Measurements from ENCODE around the gene P4HB.
"Not testable (repeated sequence)": the region's sequence is repeated elsewhere in the genome, so short reads cannot be mapped to it uniquely, and the experiment has no call there.

The P4HB gene

GRCh38 chr17:81845881-81846742 is 14.2 kb downstream of the P4HB start:
- ATAC-seq (no peak), DNase-seq (no peak)

DNA sequence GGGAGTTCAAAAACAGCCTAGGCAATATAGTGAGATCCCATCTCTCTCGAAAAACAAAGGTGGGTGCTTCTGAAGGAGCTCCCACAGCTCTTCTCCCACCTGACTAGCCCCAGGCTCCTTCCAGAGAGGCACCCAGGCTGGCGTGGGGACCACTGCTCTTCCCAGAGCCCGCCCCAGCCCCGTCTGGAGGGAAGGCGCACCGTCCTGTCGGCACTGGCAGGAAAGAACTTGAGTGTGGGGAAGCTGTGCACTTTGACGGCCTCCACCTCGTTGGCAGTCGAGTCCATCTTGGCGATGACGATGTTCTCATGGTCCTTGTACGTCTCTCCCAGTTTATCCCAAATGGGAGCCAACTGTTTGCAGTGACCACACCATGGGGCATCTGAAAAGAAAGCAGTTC is 15.0 kb downstream of the P4HB start:
- no peak for ATAC-seq
- no peak for DNase-seq

- ATAC-seq (no peak), DNase-seq (no peak)
Measured at GRCh38 chr17:81844887-81845286, 15.4 kb downstream of the P4HB start.

GRCh38 chr17:81844327-81844851 is 15.9 kb downstream of the P4HB start:
- ATAC-seq (no peak), DNase-seq (no peak)

- ATAC-seq = no peak
- no peak for DNase-seq
Measured at GRCh38 chr17:81843713-81844326, 16.5 kb downstream of the P4HB start.

GRCh38 chr17:81842725-81843504 is 17.4 kb downstream of the P4HB start:
- ATAC-seq = no peak
- DNase-seq = no peak

- no peak for ATAC-seq
Measured at GRCh38 chr17:81842378-81842724, 18.0 kb downstream of the P4HB start.

GRCh38 chr17:81841866-81842265 is 18.5 kb downstream of the P4HB start:
- DNase-seq = no peak
- ATAC-seq = no peak

More at GRCh38 chr17:81842378-81842724, 18.0 kb downstream of the P4HB start:
- DNase-seq = no peak

GRCh38 chr17:81840826-81841778 is 19.2 kb downstream of the P4HB start:
- DNase-seq (no peak), ATAC-seq (no peak)

DNA sequence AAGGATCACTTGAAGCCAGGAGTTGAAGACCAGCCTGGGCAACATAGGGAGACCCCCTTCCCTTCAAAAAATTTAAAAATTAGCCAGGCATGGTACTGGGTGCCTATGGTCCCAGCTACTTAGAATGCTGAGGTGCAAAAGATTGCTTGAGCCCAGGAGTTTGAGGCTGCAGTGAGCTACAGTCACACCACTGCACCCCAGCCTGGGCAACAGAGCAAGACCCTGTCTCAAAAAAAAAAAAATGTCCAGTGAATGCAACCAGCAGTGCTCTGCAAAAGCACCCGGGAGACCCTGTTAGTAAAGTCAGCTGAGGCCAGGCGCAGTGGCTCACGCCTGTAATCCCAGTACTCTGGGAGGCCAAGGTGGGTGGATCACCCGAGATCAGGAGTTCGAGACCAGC is 20.3 kb downstream of the P4HB start:
- not testable (repeated sequence) for DNase-seq, ATAC-seq

DNA sequence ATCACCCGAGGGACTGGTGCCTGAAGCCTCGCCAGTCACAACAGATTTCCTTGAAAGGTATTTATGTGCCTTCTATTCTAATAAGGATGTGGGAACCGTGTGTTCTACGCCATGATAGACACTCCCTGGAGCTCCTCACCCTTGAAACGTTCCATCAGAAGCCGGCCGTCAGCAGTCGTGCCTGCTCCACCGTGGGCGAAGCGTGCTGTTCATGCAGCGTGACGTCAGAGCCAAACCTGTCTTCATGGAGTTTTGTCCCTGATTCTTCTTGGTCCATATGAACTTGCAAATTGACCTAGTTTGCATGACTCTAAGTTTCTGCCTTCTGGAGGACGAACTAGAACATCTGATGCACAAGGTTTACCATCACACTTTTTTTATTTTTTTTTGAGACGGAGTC is 21.0 kb downstream of the P4HB start:
- ATAC-seq = no peak
- DNase-seq = no peak

GRCh38 chr17:81838753-81839255 is 21.5 kb downstream of the P4HB start:
- DNase-seq = no peak
- no peak for ATAC-seq

DNA sequence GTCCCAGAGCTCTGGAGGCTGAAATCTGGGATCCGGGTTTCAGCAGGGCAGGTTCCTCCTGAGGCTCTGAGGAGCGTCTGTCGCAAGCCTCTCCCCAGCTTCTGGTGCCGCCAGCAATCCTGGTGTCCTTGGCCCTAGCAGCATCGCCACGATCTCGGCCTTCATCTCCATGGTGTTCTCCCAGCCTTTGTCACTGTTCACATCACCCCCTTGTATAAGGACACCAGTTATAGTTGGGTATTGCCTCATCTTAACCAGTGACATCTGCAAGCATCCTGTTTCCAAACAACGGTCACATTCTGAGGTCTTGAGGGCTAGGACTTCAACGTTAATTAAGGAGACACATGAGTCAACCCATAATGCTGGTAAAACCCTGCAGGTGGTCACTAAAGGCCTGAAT is 22.7 kb downstream of the P4HB start:
- ATAC-seq = no peak
- no peak for DNase-seq

GRCh38 chr17:81834831-81835267 is 25.5 kb downstream of the P4HB start, which contains the start of gene PPP1R27:
TSS of gene PPP1R27 (minus strand) at chr17:81835050. CDS start at chr17:81834953, 97 bp downstream.
- ATAC-seq (no peak), DNase-seq (no peak)

DNA sequence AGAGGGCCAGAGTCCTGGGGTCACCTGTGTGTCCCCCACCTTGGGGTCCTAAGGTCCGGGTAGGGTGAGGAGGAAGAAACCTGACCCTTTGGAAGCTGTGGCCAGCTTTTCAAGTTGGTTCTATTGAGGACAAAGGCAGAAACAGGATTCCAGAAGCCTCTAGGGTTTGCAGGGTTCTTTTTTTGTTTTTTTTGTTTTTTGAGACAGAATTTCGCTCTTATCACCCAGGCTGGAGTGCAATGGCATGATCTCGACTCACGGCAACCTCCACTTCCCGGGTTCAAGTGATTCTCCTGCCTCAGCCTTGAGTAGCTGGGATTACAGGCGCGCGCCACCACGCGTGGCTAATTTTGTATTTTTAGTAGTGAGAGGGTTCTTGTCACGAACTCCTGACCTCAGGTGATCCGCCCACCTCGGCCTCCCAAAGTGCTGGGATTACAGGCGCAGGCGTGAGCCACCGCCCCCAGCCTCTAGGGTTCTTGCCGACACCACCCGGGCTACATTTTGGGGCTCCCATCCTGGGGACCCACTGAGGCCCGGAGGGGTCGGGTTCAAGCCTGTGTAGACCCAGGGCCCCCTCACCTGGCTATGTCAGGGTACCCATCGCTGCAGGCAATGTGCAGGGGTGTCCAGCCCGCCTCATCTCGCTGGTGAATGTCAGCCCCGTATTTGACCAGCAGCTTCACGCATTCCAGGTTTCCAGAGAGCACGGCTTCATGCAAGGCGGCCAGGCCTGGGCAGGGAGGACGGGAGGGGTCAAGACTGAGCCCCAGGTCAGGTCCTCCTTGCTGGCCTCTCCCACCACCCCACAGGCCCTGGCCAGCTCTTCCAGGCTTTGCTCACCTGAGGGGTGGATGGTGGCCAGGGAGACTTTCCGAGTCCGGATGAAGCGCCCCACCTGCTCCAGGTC is 26.2 kb downstream of the P4HB start:
- DNase-seq (no peak), ATAC-seq (no peak)

DNA sequence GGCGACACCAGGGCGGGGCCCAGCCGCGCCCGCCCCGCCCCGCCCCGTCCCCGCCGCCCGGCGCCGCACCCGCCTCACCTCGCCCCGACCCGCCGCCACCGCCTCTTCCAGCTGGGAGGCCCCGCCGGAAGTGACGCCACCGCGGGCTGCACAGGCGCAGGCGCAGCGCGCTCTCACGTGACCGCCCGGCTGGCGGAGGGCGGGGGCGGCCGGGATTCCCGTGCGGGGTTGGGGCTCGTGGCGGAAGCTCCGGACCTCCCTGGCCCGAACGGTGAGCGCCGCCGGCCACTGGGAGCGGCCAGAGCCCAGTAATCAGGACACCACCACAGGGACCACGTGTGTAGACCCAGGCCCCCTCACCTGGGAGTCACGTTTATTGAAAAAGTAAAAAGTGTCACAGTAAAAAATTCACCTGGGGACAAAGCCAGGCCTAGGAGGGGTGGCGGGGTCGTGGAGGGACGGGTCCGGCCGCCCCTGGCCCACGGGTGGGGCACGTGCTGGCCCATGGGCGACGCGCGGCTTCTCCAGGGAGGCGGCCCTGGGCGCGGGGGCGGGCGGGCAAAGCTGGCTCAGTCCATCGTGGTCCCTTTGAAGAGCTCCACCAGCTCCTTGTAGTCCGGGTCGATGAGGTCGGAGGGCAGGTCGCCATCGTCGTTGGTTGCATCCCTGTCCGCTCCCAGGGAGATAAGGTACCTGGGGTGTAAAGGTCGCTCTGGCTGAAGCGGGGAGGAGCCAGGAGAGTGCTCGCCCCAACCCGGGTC is 27.0 kb downstream of the P4HB start, which contains the start of gene MCRIP1:
TSS of gene MCRIP1 (minus strand) at position 132 of the 761 bp plus-strand sequence. CDS start 8,785 bp downstream, outside the sequence.
- DNase-seq (peak; percentile 99), ATAC-seq (peak; percentile 83)

GRCh38 chr17:81832608-81833159 is 27.7 kb downstream of the P4HB start:
- DNase-seq (peak; percentile 69), ATAC-seq (peak; percentile 29)

GRCh38 chr17:81831957-81832607 is 28.3 kb downstream of the P4HB start:
- peak; percentile 64 for DNase-seq
- peak; percentile 34 for ATAC-seq
